ENCODE results near the gene ABHD12.
A peak's percentile ranks its signal among the peaks of the same experiment; 100 is the strongest.

The ABHD12 gene

GRCh38 chr20:25287631-25288290 is 102.9 kb downstream of the ABHD12 start:
- no peak for DNase-seq

DNA sequence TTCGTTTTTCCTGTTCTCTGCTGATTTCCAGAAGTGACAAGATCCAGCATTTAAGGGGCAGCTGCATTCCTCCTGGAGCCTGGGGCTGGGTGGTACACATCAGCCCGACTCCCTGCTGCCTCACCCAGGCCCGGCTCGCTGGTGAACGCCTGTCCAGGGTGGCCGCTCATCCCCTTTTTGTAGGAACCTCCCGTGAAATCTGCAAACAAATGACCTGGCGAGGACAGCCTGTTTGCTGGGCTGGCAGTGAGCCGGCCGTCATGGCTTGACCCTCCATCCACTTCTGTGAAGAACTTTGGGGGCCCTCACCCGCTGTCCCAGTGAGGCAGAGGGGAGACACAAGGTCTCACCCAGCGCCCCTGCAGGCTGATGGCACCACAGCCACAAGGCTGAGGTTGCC is 103.7 kb downstream of the ABHD12 start:
- no peak for DNase-seq

DNA sequence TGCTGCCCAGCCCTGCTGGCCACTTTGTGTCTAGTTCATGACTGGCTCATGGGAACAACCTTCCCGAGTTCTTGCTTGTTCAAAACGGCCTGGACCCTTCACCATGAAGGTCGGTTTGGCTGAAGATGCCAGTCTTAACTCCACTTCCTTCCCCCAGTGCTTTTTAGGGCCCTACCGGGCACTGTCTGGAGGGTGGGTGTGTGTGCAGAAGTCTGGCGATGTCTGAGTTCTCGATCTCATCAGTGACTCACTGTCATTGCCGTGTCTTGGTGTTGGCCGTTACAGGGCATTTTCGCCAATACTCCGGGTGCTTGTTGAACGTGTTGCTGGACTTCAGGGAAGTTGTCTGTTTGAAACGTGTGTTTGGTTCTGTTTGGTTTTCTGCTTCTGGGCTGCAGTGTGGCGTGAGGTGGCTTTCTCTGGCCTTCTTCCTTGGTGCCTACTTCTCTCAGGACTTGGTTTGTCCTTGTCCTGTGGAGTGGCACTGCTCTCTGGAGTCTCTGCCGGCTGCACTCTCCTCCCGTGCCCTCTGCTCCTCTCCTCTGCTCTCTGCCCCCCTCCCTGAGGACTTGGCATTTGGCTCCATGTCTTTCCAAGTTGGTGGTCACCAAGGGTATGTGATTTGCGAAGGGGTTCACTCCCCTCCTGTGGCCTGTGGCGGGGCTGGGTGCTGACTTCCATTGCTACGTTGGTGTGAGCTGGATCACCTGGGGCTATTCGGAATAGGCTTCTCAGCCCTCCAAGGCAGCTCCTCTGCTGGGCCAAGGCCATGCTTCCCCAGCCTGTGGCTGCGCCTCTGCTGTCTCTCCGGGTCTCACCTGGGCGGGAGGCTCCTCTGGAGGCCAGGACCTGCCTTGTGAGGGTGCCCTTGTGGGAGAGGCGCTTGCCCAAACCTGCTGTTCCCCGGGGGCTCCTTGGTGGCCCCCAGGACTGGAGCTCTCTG is 104.5 kb downstream of the ABHD12 start:
- no peak for DNase-seq

DNA sequence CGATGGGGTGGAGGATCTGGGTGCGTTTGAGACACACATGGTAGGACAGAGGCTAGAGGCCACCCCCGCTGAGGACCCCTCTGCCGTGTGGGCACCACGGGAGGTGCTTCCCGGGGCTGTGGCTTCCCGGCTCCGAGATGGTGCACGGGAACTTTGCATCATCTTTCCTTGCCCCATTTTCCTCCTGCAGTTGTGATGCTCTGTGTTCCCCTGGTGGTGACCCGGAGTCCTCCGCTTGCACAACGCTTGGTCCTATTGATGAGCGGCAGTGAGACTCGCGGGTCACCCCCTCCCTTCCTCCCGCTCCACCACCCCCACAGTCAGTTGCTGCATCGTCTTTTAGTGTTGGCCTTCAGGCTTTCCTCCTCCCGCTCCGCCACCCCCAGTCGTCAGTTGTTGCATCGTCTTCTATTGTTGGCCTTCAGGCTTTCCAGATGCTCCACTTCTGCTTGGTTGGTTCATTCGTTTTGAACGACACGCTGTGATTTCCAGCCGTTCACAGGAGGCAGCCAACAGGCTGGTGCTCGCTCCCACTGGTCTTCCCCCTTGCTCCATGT is 105.5 kb downstream of the ABHD12 start:
- peak in 1 of 3 experiments; percentile 20 for DNase-seq

DNA sequence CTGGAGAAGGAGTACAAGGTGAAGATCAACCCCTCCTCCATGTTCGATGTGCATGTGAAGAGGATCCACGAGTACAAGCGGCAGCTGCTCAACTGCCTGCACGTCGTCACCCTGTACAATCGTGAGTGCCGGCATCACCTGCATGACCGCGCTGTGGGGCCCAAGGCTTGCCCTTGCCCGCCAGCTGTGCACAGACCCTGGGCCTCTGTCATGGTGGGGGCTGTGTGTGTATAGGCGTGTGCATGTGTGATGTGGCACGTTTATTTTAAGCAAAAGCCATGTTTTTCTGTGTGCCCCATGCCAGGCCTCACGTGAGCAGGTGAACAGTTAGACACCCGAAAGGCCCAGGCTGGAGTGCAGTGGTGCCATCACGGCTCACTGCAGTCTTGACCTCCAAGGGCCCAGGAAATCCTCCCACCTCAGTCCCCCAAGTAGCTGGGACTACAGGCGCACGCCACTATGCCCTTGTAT is 106.5 kb downstream of the ABHD12 start:
- no peak for DNase-seq

DNA sequence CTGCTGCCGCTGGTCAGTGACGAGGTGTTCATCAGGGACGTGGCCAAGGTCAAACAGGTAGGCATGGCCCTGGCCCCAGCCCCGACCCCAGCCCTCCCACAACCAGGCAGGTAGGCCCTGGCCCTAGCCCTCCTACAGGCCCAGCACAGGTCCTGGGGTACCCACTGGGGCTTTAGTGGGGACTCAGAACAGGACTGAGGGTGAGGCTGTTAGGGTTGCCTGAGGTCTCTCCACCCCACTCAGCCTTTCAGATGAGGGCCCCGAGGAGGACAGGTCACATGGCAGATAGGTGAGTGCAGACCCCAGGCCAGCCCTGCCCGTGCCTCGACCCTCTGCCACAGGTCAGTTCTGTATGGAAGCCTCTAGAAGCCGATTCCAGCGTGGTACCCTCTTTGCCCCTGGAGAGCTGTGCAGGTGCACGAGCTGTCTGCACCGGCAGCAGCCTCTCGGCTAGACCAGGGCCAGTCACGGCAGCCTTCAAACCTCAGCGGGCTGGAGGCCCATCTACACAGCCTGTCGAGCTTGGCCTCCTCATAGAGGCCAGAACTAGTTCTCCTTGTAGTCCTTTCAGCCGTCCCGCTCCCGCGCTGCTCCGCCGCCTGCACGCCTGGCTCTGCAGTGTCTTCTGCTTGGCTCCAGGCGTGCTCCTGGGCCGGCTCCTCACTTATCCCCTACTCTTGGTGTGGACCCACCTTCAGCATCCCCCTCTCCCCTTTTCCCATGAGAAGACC is 107.2 kb downstream of the ABHD12 start:
- DNase-seq = no peak

DNA sequence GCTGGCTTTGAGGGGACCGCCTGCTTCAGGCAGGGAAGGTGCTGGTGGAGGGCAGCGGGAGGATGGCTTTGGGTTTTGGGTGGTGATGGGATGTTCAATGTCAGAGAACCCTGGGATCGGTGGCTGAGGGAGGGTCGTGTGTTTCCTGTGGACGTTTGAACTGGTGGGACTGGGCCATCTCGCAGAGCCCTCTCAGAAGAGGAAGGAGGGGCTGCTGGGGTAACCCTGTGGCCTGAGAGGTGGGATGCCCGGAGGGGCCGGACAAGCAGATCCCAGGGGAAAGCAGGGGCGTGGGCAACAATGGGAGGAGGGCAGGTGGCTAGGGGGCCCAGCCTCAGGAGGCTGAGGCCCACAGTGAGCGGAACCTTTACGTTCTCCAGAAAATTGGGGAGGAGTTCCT is 107.8 kb downstream of the ABHD12 start:
- no peak for DNase-seq

GRCh38 chr20:25282034-25282781 is 108.4 kb downstream of the ABHD12 start:
- no peak for DNase-seq

DNA sequence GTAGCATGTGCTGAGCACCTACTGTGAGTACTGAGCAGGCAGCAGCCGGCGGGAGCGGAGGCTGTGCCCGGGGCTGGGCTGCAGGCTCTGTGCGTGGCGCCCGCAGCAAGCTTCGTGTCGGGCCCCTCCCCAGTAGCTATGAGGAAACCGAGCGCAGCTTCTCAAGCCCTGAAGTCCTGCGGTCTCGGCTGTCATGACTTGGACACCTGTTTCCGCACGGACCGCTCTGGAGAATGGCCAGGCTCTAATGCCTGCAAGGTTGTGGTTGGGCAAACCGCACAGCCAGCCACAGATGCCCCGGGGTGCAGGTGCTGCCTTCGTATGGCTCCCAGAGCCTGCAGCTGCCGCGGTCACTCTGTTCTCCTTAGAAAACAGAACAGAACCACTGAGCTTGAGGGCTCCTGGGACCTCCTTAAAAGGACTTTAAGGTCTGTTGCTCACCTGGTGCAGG is 109.1 kb downstream of the ABHD12 start:
- DNase-seq = peak in 2 of 3 experiments; percentile 46 to 66

GRCh38 chr20:25280574-25281535 is 109.8 kb downstream of the ABHD12 start:
- DNase-seq = no peak

DNA sequence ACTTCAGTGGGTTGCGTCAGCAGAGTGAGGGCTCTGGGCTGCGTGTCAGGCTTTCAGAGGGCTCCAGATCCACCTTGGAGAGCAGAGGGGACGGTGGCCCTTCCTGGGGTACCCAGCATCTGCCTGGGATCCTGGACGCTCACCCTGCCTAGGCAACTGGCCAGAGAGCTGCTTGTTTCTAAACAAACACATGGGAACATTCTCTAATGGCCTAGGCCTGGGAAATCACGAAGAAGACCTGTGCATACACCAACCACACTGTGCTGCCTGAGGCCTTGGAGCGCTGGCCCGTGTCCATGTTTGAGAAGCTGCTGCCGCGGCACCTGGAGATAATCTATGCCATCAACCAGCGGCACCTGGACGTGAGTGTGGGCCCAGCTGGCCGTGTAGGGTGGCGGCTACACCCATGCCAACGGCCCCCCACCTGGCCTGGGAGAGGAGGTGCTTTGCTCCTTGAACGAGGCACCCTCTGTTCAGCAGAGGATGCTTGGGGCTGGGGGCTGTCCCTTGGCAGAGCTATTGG is 110.5 kb downstream of the ABHD12 start:
- peak; percentile 35 to 86 (median 63) for DNase-seq

DNA sequence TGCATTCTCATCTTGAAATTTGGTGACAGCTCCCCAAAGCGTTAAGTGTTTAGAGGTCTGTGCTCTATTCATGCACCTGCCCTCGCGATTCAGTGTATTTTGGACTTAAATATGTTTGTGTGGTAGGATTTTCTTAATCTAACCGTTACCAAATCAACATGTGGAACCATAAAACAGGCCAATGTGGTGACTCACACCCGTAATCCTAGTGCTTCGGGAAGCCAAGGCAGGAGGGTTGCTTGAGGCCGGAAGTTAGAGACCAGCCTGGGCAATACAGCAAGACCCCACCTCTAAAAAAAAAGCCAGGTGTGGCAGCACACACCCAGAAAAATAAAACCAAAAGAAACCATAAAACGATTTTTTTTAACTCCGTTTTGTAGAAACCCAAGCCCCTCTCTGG is 111.2 kb downstream of the ABHD12 start:
- DNase-seq = no peak

DNA sequence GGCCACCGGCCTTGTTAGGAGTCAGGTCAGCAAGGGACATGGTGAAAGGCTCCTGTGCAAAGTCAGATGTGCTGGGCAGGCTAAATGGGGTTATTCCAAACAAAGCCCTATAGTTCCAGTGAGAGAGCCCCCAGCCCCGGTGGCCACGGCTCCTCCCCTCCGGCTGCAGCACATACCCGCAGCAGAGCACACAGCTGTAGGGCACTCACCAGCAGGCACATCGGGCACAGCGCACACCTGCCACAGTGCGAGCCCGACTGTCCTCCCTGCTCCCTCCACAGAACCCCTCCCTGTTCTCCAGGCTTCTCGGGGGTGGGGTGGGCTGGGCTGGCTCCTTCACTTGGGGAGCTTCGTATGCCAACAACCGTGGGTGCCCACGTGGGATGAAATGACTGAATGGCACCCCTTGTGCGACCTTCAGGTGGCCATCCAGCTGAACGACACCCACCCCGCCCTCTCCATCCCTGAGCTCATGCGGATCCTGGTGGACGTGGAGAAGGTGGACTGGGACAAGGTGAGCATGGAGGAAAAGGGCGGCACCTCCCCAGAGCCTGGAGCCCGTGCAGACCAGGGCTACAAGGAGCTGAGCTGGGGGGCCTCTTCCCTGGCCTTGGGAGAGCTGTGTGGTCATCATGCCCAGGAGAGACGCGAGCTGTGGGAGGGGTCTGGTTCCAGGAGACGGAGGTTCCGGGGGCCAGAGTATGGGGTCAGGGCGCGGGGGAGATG is 111.8 kb downstream of the ABHD12 start:
- DNase-seq = no peak

DNA sequence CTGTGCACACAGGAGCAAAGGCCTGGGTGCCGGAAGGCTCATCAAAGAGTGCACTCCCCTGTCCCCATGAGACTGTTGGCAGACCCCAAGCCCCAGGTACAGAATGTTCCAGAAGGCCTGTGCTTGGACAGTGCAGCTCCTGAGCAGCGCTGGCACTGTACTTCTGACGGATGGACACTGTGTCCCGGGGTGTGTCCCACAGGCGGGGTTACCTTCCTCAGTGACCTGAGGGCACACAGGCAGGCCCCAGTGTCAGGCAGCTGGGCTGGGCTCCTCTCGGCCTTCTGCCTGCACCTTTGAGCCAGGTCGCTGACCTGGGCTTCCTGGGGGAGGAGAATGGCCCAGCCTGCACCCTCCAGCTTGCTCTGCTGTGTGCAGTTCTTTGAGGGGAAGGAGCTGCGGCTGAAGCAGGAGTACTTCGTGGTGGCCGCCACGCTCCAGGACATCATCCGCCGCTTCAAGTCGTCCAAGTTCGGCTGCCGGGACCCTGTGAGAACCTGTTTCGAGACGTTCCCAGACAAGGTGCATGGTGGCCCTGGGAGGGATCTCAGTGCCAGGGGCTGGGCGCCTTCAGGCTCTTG is 112.6 kb downstream of the ABHD12 start:
- DNase-seq = no peak

DNA sequence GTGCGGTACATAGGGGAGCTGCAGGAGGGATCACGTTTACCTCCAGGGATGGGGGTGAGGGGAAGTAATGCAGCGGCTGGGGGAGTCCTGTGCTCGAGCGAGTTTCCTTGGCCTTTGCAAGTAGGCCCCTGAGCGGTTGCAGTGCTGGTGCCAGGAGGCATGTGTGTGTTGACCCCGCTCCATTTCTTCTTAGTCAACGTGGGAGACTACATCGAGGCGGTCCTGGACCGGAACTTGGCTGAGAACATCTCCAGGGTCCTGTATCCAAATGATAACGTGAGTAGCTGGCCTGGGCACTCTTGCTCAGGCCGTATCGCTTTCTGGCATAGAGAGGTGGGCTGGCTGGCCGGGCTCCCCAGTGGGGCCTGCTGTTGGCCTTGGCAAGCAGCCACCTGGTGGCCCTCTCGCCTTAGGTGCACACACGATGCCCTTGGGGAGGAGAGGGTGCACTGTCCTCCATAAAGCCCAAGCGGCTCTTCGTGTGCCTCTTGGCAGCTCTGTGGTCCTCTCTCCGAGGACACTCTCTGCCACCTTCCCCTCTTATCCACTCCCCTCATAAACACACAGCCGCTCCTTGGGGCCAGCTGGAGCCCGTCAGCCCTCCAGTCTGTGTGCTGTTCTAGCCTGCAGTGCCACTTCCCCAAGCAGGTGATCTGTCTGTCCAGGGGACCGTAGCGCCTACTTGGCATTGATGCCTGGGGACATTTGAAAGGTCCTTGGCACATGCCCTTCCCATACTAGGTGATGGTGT is 113.4 kb downstream of the ABHD12 start:
- DNase-seq = no peak

GRCh38 chr20:25276533-25277050 is 114.0 kb downstream of the ABHD12 start:
- DNase-seq = no peak

DNA sequence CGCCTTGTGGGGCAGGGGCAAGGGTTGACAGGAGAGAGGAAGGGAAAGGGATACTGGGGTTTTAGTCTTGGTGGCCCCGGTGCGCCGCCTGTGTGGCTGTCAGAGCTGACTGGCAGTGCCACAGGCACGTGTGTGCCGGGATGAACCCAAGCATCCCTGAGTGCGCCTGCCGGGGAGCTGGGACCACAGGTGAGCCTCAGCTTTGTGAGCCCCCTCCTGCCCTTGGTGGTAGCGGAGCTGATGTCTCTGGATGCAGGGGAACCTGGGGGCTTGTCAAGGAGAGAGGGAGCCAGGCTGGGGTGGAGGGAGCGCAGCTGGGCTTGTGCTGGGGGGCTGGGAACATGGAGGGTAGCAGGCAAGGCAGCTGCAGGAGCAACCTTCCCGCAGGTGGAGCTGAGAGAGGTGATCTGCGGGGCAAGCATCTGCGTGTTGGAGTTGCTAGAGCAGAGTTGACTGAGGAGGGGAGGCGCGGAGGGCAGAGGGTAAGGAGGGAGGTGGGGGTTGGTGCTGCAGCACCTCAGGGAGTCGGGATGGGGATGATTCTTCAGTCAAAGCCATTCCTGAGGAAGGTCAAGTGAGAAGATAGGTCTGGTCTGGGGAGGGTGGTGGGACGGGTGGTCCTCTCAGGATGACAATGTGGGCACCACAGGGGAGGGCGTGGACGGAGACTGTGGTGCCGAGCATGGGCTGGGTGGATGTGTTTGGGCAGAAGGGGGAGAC is 114.7 kb downstream of the ABHD12 start:
- no peak for DNase-seq

All from NCI-H1417 (cell line).